ENCODE data around the gene FSHR.
A peak's percentile ranks its signal among the peaks of the same experiment; 100 is the strongest.

Gene FSHR, protein sequence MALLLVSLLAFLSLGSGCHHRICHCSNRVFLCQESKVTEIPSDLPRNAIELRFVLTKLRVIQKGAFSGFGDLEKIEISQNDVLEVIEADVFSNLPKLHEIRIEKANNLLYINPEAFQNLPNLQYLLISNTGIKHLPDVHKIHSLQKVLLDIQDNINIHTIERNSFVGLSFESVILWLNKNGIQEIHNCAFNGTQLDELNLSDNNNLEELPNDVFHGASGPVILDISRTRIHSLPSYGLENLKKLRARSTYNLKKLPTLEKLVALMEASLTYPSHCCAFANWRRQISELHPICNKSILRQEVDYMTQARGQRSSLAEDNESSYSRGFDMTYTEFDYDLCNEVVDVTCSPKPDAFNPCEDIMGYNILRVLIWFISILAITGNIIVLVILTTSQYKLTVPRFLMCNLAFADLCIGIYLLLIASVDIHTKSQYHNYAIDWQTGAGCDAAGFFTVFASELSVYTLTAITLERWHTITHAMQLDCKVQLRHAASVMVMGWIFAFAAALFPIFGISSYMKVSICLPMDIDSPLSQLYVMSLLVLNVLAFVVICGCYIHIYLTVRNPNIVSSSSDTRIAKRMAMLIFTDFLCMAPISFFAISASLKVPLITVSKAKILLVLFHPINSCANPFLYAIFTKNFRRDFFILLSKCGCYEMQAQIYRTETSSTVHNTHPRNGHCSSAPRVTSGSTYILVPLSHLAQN

DNA sequence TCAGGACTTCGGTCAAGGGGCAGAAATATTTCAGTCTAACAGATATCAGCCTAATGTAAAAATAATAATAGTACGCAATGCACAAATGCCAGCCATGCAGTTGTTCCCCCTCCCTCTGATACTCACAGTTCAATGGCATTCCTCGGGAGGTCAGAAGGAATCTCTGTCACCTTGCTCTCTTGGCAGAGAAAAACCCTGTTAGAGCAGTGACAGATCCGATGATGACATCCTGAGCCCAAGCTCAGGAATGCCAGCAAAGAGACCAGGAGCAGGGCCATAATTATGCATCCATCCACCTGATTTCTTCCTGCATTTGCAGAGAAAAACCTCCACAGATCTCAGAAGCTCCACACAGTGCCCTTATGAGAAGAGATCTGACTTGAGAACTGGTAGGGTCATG, at the start of gene FSHR:
Gene FSHR (minus strand): TSS at position 376 of the 400 bp plus-strand sequence. CDS start 98 bp downstream, at position 278.
- DNase-seq, result no peak

DNA sequence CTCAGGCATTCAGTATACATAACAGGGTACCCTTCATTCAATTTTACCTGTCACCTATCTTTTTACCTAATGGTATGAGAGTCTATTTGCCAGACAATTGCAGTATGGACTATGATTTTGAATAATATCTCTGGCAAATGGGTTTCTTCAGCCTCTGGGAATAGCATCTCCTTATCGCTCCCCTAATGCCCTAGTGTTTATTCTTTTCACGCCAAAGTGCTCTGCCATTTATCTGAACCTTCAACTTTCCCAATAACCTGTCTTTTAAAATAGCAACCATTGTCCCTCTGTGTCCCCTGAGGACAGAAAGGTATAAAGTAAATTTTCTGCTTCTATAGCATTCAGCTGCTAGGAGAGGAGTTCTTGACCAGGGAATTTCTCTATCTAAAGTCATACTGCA, 45.0 kb upstream of the FSHR start:
- DNase-seq, result no peak

DNA sequence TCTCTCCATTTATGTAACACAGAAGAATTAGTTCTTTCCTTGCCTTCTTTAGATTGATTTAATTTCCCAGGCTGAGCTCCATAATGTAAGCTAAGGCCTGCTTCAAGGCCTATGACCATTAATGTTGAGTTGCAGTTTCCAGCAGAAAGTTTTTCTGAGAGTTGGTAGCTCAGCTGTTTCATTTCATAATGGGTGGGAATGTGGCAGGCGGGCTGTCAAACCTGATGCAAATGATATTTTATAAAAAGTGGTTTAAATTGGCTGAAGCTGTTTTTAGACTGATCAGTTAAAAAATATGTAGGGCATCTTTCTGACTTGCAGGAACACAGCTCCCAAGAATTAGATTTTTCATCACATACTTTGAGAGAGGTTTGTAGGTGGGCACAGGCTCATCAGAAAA, 40.4 kb upstream of the FSHR start:
- DNase-seq, result no peak

DNA sequence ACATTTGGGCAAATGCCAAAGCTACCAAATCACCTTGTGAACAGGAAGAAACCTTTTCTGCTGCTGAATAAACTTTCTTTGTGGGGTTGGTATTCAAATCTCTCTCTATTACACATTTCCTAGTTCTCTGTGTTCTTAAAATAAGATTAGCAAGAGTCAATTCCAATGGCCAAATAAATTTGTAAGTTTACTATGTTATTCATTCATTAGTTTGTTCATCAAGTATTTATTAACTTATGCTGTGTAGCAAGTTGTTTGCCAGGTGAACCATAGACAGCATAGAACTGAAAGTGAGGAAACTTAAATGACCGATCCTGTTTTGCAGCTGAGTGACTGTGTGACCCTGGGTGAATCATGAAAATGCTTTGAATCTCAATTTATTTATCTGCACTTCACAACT, 37.7 kb upstream of the FSHR start:
- DNase-seq, result no peak

DNA sequence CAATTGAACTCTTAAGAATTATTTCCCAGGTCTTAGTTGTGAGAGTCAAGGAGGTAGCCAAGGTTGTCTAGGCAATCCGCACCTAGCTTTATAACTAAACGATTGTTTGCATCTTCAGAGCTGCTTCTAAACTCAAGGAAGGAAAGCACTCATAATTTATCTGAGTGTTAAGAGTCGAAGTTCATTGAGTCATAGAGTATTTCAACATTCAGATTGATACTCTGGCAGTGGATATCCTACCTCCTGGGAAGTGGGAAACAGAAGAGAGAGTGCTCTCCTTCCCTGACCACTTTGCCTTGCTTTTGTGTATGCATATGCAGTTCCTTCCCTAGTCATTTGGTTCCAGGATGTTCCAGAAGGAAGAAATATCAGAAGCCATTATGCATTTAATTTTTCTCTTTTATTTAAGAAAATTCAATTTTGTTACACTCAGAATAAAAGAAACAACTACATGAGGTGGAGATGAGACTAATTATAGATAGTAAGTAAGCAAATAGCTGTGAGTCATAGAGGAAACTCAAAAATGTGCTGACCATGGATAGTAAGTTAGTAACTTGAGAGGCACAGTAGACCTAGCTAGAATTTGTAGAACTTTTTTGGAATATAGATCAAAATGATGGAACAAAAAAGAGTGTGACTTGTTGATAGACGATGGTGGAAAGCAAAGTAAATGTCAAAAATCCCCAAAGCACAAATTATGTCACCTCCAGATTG, 35.4 kb upstream of the FSHR start:
- no peak for DNase-seq

DNA sequence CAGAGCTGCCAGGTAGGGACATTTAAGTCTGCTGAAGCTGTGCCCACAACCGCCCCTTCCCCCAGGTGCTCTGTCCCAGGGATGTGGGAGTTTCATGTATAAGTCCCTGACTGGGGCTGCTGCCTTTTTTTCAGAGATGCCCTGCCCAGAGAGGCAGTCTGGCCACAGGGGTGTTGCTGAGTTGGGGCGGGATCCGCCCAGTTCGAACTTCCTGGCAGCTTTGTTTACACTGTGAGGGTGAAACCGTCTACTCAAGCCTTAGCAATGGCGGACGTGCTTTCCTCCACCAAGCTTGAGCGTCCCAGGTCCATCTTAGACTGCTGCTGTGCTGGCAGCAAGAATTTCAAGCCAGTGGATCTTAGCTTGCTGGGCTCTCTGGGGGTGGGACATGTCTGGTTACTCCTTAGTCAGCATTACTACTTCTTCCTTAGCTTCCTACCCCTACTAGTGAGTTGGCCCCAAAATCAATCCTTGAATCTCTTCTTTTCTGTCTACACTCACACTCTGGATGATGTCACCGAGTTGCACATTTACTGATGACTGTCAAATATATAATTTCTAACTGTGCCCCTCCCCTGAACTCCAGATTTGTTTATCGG, 31.8 kb upstream of the FSHR start:
- DNase-seq, result no peak

DNA sequence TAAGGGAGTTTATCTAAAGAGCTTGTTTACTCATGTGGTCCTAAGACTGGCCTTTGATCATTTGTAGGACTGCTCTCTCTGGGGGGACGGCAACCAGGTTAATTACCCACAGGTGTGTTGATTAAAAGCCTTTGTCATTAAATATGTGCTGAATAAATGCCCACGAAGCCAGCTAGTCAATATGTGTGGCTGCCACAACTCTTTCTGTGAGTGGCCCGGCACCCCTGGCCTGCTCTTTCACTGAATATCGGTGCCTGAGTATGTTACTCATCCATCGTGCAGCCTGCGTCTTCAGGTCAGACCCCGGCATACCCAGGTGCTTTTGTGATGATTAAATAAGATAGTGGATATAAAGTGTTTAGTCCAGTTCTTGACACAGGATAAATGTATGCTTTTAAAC, 24.3 kb upstream of the FSHR start:
- no peak for DNase-seq

DNA sequence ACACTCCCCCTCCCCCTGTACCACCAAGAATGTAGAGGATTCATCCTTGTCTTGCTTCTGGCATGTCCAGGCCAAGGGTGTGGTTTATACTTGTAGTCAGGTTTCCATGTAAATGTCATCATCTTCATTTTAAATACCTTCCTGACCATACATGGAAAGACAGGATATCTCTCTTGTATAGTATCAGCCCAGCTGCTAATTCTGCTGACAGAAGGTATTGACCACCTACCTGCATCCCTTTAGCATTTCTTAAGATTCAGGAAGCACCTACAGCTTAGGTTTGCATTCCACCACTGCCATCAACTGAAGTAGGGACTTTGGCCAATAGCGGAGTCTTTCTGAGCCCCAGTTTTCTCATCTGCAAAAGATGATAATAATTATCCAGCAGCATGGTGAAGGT, 22.9 kb upstream of the FSHR start:
- no peak for DNase-seq

DNA sequence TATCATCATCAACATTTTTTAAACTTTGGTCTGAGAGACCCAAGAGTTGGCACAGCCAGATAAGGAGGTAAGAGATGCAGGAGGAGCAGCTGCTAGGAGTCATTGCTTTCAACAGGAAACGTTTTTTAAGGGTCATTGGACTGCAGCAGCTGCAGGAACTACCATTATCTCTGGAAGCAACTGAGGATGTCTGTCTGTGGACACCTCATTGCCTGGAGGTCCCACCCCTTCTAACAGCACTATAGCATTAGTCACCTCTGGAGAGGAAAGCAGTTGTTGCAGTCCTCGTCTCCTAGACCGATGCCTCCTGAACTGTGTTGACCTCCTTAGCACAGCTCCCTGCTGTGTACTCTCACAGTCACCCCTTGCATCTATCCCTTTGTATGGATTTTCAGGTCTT, 21.5 kb upstream of the FSHR start:
- no peak for DNase-seq

DNA sequence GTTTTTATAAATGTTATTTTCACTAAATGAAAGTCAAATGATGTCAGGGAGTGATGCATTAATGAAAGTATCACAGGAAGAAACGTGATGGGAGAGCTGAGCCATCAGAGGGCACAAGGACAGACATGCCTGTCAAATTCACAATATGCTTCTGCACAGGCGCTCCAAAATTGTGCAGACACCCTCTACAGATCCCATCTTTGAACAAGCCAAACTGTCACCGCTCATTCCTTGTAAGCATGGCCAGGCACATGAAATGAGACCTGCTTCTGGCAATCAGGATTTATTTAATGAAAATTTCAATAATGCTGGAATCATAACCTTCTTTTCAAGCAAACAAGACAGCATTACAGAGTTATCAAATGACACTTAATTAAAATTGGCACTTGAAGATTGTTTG, 20.4 kb upstream of the FSHR start:
- DNase-seq, result peak; percentile 51

DNA sequence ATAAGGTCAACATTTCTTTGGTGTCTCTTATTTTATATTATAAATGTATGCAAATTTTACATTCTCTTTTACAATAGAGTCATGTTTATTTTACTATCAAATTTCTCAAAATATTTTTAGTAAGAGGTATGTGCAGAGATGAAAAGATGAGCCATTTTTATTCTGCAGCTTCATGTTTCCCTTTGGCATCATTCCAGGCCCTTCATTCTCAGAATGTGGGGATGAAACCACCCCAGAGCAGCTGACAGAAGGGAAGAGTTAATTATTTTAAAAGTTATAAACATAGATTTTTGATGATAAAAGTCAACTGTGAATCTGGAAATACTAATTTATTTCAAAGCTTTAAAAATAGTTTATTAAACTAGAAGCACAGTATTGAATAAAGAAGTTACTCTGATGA, 12.8 kb upstream of the FSHR start:
- peak; percentile 45 for DNase-seq

DNA sequence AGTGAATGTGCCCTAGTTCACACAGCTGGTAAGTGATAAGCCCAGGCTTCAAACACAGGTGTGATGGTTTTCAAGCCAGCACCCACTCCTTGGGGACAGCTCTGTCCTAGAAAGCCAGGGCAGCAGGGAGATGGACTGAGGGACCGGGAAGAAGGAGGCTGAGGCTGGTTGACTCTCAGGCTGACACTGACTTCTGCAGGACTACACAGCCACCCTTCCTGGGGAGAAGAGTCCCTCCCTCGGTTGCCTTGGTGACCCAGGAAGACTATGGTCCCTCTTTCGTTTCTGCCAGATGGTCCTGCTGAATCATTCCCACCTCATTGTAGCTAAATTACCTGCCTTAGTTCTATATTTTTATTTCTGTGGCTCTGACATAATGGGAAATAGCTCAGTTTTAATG, 11.3 kb upstream of the FSHR start:
- no peak for DNase-seq

DNA sequence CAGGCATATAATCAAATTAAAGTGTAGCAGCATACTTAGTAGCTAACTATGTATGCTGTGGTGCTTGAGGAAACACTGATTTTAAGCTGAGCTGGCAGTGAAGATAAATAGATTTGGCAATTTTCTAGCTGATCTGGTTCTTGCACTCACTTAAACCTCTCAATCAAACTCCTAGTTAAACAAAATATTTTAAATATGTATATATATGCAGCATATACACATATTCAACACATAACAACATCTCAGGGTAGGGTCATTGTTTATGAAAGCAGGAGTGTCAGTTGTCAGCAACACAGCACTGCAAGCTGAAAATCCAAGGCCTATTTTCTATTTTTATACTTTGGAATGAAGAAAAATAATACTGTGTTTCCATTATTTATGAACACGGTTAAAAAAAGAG, 10.4 kb upstream of the FSHR start:
- DNase-seq, result no peak

DNA sequence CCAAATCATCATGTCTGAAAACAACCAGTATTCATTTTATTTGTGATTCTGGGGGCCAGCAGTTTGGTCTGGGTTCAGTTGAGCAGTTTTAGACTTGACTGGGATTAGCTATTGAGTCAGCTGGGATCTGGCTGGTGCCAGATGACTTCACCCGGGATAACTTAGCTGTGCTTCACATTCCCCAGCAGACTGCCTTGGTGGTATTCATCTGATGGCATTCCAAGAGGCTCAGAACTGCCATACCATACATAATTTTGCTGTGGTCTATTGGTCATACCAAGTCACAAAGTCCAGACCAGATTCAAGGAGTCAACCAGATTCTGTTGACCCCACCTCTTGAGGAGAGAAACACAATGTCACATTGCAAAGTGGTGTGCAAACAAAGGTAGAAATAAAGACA, 7.8 kb upstream of the FSHR start:
- DNase-seq, result no peak

DNA sequence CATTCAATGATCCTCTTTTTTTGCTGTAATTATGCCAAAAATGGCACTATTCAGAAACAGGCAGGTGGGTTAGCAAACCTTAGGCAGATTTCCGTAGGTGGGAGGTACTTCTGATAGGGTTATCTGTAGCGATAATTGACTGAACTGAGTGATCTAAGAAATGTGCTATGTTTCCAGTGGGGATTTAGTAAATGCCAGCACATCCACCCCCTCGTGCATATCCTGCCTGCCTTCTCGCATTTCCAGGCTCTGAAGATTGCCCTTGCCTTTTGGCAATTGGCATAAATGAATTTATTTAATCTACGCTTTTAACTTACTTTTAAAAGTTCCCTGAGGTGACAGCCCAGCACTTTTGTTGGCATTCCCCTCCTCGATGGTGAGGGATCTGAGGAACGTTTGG, 576 bp upstream of the FSHR start:
- no peak for DNase-seq

DNA sequence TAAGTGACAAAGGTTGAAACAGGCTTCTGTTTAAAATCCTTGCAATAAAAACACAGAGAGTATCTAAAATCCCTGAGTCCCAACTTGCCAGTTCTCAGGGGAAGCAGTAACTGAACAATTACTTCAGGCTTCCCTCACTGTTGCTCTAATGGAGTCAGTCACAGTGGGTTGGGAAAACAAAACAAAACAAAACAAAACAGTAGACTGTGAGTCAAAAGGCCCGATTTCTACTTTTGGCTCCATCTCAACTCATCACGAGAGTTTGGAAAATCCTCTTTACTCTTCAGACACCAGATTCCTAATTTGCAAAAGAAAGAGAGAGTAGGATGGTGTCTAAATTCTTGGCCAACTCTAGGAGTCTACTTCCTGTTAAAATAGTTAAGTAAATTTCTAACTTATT, 1.1 kb downstream of the FSHR start:
- no peak for DNase-seq

DNA sequence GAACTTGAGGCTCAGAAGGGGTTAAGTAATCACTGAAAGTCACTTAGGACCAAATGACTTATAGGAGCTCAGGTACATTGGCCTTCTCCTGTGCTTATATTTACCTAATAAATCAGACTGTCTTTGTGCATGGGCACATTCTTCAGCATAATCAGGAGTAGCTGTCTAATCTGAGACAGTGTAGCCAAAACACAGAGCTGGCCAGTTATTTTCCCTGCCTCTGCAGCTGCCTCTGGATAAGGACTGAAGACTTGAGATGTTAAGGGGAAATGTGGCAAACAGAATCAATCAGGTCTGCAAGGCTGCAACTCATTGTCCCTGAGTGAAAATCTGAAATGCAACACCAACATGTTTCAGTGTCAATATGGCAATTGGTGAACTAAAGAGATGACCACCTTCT, 1.5 kb downstream of the FSHR start:
- DNase-seq, result no peak

DNA sequence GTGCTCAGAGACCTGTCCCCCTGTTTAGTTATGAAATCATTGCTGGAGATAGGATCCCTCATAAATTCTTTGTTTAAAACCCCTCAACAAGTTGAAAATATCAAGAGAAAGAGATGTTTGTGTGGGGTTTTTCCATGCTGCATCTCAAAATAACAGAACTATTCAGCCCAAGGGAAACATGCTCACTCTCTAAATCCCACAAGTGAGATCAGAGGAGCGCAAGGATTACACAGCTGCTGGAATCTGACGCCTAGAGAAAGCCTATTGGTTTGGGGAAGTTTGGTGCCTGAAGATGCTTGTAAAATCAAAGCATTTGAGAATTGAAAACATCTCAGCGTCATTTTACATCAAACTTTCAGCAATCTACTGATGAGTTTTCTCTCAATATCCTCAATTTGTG, 7.9 kb downstream of the FSHR start:
- no peak for DNase-seq

DNA sequence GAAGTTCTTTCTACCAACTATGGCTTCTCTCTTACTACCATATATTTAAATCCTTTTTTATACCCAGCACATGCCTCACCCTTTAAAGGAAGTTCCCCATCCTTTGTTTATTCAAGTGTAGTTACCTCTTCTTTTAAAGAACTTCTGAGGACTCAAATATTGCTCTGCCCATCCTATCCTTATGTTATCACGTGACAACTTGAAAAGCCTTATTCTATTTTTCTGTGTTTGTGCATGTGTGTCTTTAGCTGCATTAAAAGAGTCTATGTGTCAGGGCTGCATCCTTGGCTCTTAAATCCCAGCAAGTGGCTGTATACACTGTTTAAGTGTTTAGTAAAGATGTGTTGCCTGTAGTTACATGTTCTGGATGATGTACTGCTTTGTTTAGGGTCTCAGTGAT, 22.5 kb downstream of the FSHR start:
- DNase-seq, result no peak

DNA sequence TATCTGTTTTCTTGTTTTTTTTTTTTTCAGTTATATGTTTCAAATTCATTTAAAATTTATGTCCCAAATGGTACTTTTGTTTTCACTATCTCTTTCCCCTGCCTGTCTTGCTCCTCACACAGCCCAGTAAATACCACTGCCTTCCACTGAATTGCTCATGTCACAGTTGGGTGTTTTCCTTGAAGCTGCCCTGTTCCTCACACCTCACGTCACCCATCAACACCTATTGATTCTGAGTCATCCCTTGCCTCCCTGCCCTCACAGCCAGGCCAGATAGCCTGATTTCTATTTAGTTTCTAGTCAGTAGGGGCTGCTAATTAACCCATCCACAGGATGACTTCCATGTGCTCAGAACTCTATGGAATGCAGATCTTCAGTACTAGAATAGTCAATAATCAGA, 25.3 kb downstream of the FSHR start:
- DNase-seq, result no peak

DNA sequence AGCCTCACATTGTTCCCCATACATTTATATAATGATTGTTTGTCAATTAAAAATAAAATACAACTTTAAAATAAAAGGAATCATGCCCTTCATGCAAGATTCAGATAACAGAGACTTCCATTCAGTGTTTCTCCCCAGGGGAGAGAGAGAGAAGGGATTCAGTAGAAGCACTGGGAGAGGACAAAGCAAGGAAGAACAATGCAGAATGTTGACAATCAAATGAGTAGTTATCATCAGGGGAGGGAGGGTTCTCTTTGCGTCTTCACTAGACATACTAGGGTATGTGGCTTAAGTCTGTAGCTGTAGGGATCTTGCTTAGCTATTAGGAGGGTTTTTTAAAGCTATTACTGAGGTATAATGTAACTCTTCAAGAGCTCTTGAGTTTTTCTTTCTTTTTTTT, 30.7 kb downstream of the FSHR start:
- DNase-seq, result no peak

DNA sequence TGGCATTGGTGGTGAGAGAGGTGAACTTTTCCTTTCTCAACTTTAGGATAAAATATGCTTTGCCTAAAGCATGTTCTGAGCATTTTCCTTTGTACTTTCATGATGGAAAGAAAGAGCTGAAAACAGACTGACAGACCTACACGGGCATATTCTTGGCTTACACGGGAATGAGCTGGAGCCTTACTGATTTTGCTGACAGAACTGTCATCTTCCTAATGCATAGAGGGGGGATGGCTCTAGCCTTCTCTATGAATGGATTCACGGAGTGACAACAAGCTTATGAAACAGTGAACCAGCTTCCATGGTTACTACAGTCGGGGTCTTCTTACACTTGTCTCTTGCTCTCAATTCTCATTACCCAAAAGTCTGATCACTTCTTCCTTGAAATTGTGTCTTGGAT, 32.2 kb downstream of the FSHR start:
- no peak for DNase-seq

DNA sequence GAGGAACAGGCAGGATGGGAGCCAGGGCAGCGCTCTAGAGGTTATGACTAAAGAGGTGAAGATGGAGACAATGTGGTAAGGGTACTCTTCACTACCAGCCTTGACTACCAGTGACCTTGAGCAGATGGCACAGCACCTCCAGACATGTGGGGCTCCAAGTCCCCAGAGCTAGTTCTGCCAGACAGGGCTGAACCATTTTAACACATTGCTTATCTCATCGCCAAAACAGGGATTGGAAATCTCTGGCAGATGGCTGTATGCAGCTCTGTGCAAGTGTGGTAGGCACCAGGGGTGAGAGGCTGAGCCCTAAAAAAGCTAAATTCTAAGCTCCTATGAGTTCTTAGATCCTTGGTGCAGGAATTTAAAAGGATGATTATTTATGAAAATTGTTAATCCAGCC, 41.3 kb downstream of the FSHR start:
- DNase-seq, result no peak

DNA sequence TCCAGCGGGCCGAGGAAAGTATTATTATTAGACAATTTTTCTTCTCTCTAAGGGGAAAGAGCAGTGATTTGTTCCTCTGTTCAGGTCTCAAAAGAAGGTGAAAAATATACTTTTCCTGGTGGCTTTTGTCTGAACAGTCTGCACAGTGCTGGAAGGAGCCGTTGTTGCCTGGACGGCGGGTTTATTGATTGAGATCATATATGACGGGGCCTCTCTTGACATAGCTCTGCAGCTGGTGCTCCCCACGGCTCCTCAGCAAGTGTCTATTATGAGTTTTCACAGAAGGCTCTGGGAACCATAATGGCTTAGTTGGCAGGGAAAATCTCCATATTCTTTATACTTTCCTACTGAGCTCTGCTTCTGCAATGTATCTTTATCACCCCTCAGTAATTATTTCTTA, 42.9 kb downstream of the FSHR start:
- no peak for DNase-seq

Data from NCI-H1105 treated with DMSO at 0.1 percent for 48 hours (cell line).